Tibial nerve (tissue), 4 donors: Measurements from ENCODE around the gene CFAP54. TPM values are rescaled to one million over a fixed set of nuclear protein-coding genes. Genes with fewer than 3 reads are reported as not detected.

Experiments used
- DNase-seq, 2 donors: peaks; one replicate each; pipeline ENCODE4 v3.0.0-alpha.2; 2019; ENCODE audit warnings: low spot score in 2 of 2
- H3K27ac ChIP-seq, 4 donors: fragments of 200-600 bp; sonication (generic) in 3 of 4; one replicate each; pipeline ENCODE4 v1.5.1; 2017 to 2019; ENCODE audit warnings: mild to moderate bottlenecking in 1 of 4
- H3K27me3 ChIP-seq, 2 donors: fragments of 200-600 bp; sonication (generic) in 1 of 2; one replicate each; pipeline versions ENCODE4 v1.5.1 to v1.6.0; 2017 to 2019
- H3K36me3 ChIP-seq, 3 donors: fragments of 200-600 bp; sonication (generic); one replicate each; pipeline ENCODE4 v1.5.1; 2018 to 2019
- H3K4me1 ChIP-seq, 4 donors: fragments of 200-600 bp; sonication (generic) in 3 of 4; one replicate each; pipeline ENCODE4 v1.5.1; 2017 to 2019
- H3K4me3 ChIP-seq, 4 donors: fragments of 200-600 bp; sonication (generic) in 3 of 4; one replicate each; pipeline ENCODE4 v1.5.1; 2017 to 2019; ENCODE audit warnings: mild to moderate bottlenecking in 1 of 4, moderate library complexity in 1 of 4
- H3K9me3 ChIP-seq, 4 donors: fragments of 200-600 bp; sonication (generic) in 3 of 4; one replicate each; pipeline ENCODE4 v1.5.1; 2017 to 2019
- CTCF ChIP-seq, 5 experiments: fragments of 200-600 bp in 3 of 5; fragments of 450-650 bp in 2 of 5; sonication (generic) in 3 of 5; IDR thresholded peaks; one replicate each; pipeline ENCODE4 v1.5.1; 2016 to 2019; ENCODE audit warnings: antibody characterized with exemption in 5 of 5, mild to moderate bottlenecking in 3 of 5, moderate library complexity in 2 of 5
- EP300 ChIP-seq, 2 donors: sonication (generic); formaldehyde crosslinking; IDR thresholded peaks; one replicate each; pipeline ENCODE4 v1.6.1; 2017; ENCODE audit warnings: antibody characterized with exemption in 2 of 2, mild to moderate bottlenecking in 1 of 2
- POLR2A ChIP-seq, 2 donors: fragments of 450-650 bp; IDR thresholded peaks; one replicate each; pipeline ENCODE4 v1.6.1; 2017; ENCODE audit warnings: antibody characterized with exemption in 2 of 2, mild to moderate bottlenecking in 2 of 2, moderate library complexity in 2 of 2
- WGBS, 2 donors: methylation state at CpG; one replicate each; pipeline ENCODE4 v1.1.5; 2018; 5-methylcytosine and 5-hydroxymethylcytosine counted together
- total RNA-seq, 4 donors: library from RNA; depleted of rRNA; stranded (reverse); fragments of >200 nt; gene quantifications; one replicate each; pipeline ENCODE4 v1.1.0, GENCODE V29; 2016

Gene CFAP54
- total RNA-seq, 4 donors from 2014 or later: 0.87 to 6.7 (median 2.1) TPM

DNA sequence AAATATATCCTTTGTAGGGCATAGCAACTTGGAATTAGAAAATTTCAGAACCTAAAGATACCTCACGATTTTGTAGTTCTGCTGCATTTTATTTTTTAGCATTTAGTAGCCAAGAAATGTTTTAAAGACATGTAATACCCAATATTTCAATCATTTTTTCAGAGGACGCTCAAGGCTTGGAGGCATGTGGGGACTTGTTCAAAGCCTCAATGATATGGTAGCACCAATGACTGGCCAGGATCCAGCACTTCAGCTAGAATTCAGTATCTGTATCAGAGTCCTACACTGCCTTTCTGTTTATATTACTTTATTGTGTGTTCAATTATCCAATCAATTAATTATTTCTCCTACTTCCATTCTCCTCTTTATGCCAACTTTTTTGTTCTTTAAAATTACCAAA, 262.8 kb downstream of the CFAP54 start:
- TF ChIP-seq CTCF (IDR thresholded peaks at IDR 0.05): no peak
- H3K9me3 ChIP-seq: no peaks in the 10 kb centered on the region
- no peaks in the 10 kb centered on the region for H3K4me1 ChIP-seq
- DNase-seq: no peak
- H3K27ac ChIP-seq: no peak overlapping the region
- no peaks in the 10 kb centered on the region for H3K36me3 ChIP-seq
- H3K27me3 ChIP-seq: no peaks in the 10 kb centered on the region
- 71 to 93% methylated on average over 2 of the region's 2 CpGs for WGBS, 2 donors
- H3K4me3 ChIP-seq: no peak overlapping the region

DNA sequence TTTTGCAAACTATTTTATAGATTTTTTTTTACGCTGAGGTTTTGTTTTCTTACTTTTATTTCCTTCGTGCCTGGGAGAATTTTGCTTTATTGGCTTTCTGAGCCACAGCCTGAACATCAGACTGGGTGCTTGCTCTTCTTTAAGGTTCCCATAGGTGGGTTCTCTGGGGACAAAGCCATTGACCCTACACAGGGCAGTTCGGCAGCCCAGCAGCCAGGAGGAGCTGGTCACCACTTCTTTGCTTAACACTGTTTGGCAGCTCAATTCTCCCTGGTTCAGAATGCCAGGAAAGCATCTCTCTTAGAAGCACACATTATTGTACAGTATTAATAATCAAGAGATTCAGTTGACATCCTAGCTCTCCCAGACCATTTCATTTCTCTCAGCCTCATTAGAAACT, 276.9 kb downstream of the CFAP54 start:
- no peak overlapping the region for H3K4me3 ChIP-seq
- DNase-seq: no peak
- H3K27me3 ChIP-seq: no peaks in the 10 kb centered on the region
- H3K4me1 ChIP-seq: no peaks in the 10 kb centered on the region
- WGBS, 2 donors: 67 to 72% methylated on average over 3 of the region's 3 CpGs
- H3K36me3 ChIP-seq: no peaks in the 10 kb centered on the region
- no peak for TF ChIP-seq POLR2A (IDR thresholded peaks at IDR 0.05)
- no peak for TF ChIP-seq EP300 (IDR thresholded peaks at IDR 0.05)
- no peak for TF ChIP-seq CTCF (IDR thresholded peaks at IDR 0.05)
- H3K9me3 ChIP-seq: no peaks in the 10 kb centered on the region
- H3K27ac ChIP-seq: no peak overlapping the region

GRCh38 chr12:96769400-96769799, 280.0 kb downstream of the CFAP54 start:
- H3K4me1 ChIP-seq: no peaks in the 10 kb centered on the region
- no peaks in the 10 kb centered on the region for H3K27me3 ChIP-seq
- no peak overlapping the region for H3K4me3 ChIP-seq
- H3K27ac ChIP-seq: no peak overlapping the region
- no peaks in the 10 kb centered on the region for H3K36me3 ChIP-seq
- no peaks in the 10 kb centered on the region for H3K9me3 ChIP-seq
- DNase-seq: no peak
- TF ChIP-seq CTCF (IDR thresholded peaks at IDR 0.05): no peak
- 59 to 64% methylated on average over 7 of the region's 7 CpGs for WGBS, 2 donors

- Histone ChIP-seq H3K27ac (no peak overlapping the region), H3K9me3 (no peaks in the 10 kb centered on the region), H3K36me3 (no peaks in the 10 kb centered on the region), H3K27me3 (no peaks in the 10 kb centered on the region), H3K4me1 (no peaks in the 10 kb centered on the region), H3K4me3 (no peak overlapping the region)
- 71 to 74% methylated on average over 3 of the region's 3 CpGs for WGBS, 2 donors
- TF ChIP-seq POLR2A (IDR thresholded peaks at IDR 0.05) (no peak), CTCF (IDR thresholded peaks at IDR 0.05) (no peak), EP300 (IDR thresholded peaks at IDR 0.05) (no peak)
- DNase-seq: no peak
Measured at GRCh38 chr12:96770219-96771102, 281.1 kb downstream of the CFAP54 start.

GRCh38 chr12:96773031-96773430, 283.7 kb downstream of the CFAP54 start:
- WGBS, 2 donors: 95 to 97% methylated on average over 2 of the region's 2 CpGs
- Histone ChIP-seq H3K27ac (no peak overlapping the region), H3K4me3 (no peak overlapping the region), H3K4me1 (no peaks in the 10 kb centered on the region), H3K9me3 (no peaks in the 10 kb centered on the region), H3K27me3 (no peaks in the 10 kb centered on the region), H3K36me3 (no peaks in the 10 kb centered on the region)
- TF ChIP-seq EP300 (IDR thresholded peaks at IDR 0.05) (no peak), CTCF (IDR thresholded peaks at IDR 0.05) (no peak), POLR2A (IDR thresholded peaks at IDR 0.05) (no peak)
- DNase-seq: no peak
